Measurements from ENCODE around the gene MOCS3. TPM values are rescaled to one million over a fixed set of nuclear protein-coding genes. Genes with fewer than 3 reads are reported as not detected.

The MOCS3 gene
- total RNA-seq, 1 donor from 2014 or later, result 5.1 TPM

- intact Hi-C loops (cut with micrococcal nuclease), result no loop called here
Observed at GRCh38 chr20:51008718-51009117, 50.1 kb downstream of the MOCS3 start.

- intact Hi-C loops (cut with micrococcal nuclease), result no loop called here
Observed at GRCh38 chr20:51009303-51010042, 50.9 kb downstream of the MOCS3 start.

GRCh38 chr20:51010043-51010365 is 51.4 kb downstream of the MOCS3 start:
- intact Hi-C loops (cut with micrococcal nuclease), result no loop called here

DNA sequence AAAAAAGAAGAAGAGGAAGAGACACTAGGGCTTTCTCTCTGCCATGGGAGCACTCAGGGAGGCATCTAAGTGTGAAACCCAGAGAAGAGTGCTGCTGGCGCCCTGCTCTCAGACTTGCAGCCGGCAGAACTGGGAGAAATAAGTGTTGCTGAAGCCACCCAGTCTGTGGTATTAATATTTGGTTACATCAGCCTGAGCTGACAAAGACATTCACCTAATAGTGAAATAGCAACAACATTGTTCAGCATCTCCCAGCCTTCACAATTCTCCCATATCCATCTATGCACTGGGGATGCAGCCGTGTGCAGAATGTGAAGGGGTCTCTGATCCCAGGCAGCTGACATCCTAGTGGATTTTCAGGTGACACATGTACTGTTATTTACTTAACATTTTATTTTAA is 52.3 kb downstream of the MOCS3 start:
- intact Hi-C loops (cut with micrococcal nuclease), result no loop called here

- intact Hi-C loops (cut with micrococcal nuclease), result no loop called here
Observed at GRCh38 chr20:51011479-51011878, 52.9 kb downstream of the MOCS3 start.

DNA sequence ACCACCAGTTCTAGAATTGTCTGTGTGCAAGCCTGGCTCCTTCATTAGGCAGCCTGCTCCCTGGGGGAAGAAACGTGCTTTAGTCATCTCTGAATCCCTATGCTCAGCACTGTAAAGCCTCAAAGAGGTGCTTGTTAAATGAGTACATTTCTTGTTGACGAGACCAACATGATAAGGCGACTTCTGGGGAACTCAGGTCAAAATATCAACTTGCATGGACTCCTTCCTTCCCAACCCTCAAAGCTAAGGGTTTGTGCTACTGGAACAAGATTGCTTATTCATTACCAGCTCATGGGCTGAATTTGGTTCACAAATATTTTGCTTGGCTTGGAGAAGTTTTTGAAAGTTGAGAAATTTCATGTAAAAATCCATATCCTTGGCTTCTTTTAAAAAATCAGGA is 53.7 kb downstream of the MOCS3 start:
- intact Hi-C loops (cut with micrococcal nuclease), result no loop called here

Other genes with a start within 250 kb of the MOCS3 start
- 4.5 and 5.2 TPM in 2 replicates for gene PARD6B, start 227.2 kb upstream of the MOCS3 start, total RNA-seq
- 7.2 and 7.6 TPM in 2 replicates for gene BCAS4, start 163.8 kb upstream of the MOCS3 start, total RNA-seq
- gene ADNP, start 27.4 kb upstream of the MOCS3 start, total RNA-seq, result 75.3 and 79.3 TPM in 2 replicates
- 45.5 and 47.1 TPM in 2 replicates for gene DPM1, start 286 bp upstream of the MOCS3 start, total RNA-seq
- gene KCNG1, start 64.3 kb downstream of the MOCS3 start, total RNA-seq, result 0.10 TPM in 1 of 2 replicates, not detected in the other